K562 (cell line): ENCODE measurements around the gene FAM177B.

Experiments
- ATF2 ChIP-seq: sonication (generic); formaldehyde crosslinking; IDR thresholded peaks from 2 replicates; pipeline ENCODE4 v1.8.1; 2022; ENCODE audit warnings: missing genetic modification reagents
- CTCF ChIP-seq, 3 experiments: IDR thresholded peaks in 2 of 3; conservative IDR thresholded peaks in 1 of 3; 2 replicates each; pipeline ENCODE4 v1.5.1; 2011 to 2012; ENCODE audit warnings: low read length in 3 of 3, mild to moderate bottlenecking in 3 of 3, control low read depth in 2 of 3, improper control_type of control experiment in 1 of 3, inconsistent platforms in 1 of 3, low read depth in 1 of 3, mixed read lengths in 1 of 3, moderate library complexity in 1 of 3; ENCODE audit not compliant: insufficient read depth in 2 of 3
- ESRRA ChIP-seq: fragments of 450-650 bp; IDR thresholded peaks from 2 replicates; pipeline ENCODE4 v1.6.1; 2014; ENCODE audit warnings: low read depth, mild to moderate bottlenecking, moderate library complexity, borderline replicate concordance
- FOXA1 ChIP-seq: fragments of 450-650 bp; IDR thresholded peaks from 2 replicates; pipeline ENCODE4 v1.6.1; 2016; ENCODE audit warnings: mild to moderate bottlenecking, borderline replicate concordance
- PRMT5 ChIP-seq: sonication (generic); formaldehyde crosslinking; IDR thresholded peaks from 2 replicates; pipeline ENCODE4 v1.5.0; 2020; ENCODE audit warnings: missing genetic modification reagents
- TCF7 ChIP-seq: sonication (generic); IDR thresholded peaks from 2 replicates; pipeline ENCODE4 v1.6.1; 2016; ENCODE audit warnings: antibody characterized with exemption, borderline replicate concordance
- ZNF318 ChIP-seq, 2 experiments: fragments of 450-650 bp; IDR thresholded peaks; 2 replicates each; pipeline ENCODE4 v1.6.1; 2016; ENCODE audit warnings: mild to moderate bottlenecking in 2 of 2, borderline replicate concordance in 1 of 2, low read depth in 1 of 2, moderate library complexity in 1 of 2

- no peak for TF ChIP-seq ATF2
- no peak for TF ChIP-seq FOXA1
- TF ChIP-seq CTCF (IDR thresholded peaks at IDR 0.05 in 2 of 3, conservative IDR thresholded peaks at IDR 0.05 in 1 of 3; ENCODE audit: insufficient read depth in 2 of 3, low read depth in 1 of 3, low read length in 3 of 3): no peak
- TF ChIP-seq ESRRA: no peak
- TF ChIP-seq ZNF318 (IDR thresholded peaks at IDR 0.05; ENCODE audit: borderline replicate concordance in 1 of 2, low read depth in 1 of 2): no peak
- no peak for TF ChIP-seq TCF7
- TF ChIP-seq PRMT5 (CRISPR knock-in tag): no peak
Measured at GRCh38 chr1:222790115-222790514, 53.1 kb downstream of the FAM177B start.
